Measurements from ENCODE around the gene PPP1R3F. TPM values are rescaled to one million over a fixed set of nuclear protein-coding genes. Genes with fewer than 3 reads are reported as not detected.

The PPP1R3F gene
- total RNA-seq, 1 donor from 2014 or later: 25.3 TPM

GRCh38 chrX:49269010-49269766 is 405 bp upstream of the PPP1R3F start:
- DNase-seq: peak; percentile 97
- no peak for TF ChIP-seq CTCF (IDR thresholded peaks at IDR 0.05; ENCODE audit: borderline replicate concordance)
- peaks cover 37% of the 10 kb centered on the region for H3K4me1 ChIP-seq
- H3K27me3 ChIP-seq (ENCODE audit: low read depth): no peaks in the 10 kb centered on the region
- H3K27ac ChIP-seq (replicated peaks): peak overlapping the region; percentile 95
- no peaks in the 10 kb centered on the region for H3K9me3 ChIP-seq (replicated peaks)
- H3K36me3 ChIP-seq: no peaks in the 10 kb centered on the region
- H3K4me3 ChIP-seq: peak overlapping the region; percentile 82
- intact Hi-C loops (cut with micrococcal nuclease): no loop called here

- no peaks in the 10 kb centered on the region for H3K27me3 ChIP-seq (ENCODE audit: low read depth)
- no peak for DNase-seq
- peaks cover 37% of the 10 kb centered on the region for H3K4me1 ChIP-seq
- TF ChIP-seq CTCF (IDR thresholded peaks at IDR 0.05; ENCODE audit: borderline replicate concordance): no peak
- intact Hi-C loops (cut with micrococcal nuclease): no loop called here
- peak overlapping the region; percentile 95 for H3K27ac ChIP-seq (replicated peaks)
- no peaks in the 10 kb centered on the region for H3K9me3 ChIP-seq (replicated peaks)
- no peaks in the 10 kb centered on the region for H3K36me3 ChIP-seq
- H3K4me3 ChIP-seq: peak overlapping the region; percentile 82
Observed at GRCh38 chrX:49270249-49270921, 792 bp downstream of the PPP1R3F start.

GRCh38 chrX:49271341-49271740 is 1.7 kb downstream of the PPP1R3F start:
- DNase-seq: no peak
- no peaks in the 10 kb centered on the region for H3K36me3 ChIP-seq
- no peaks in the 10 kb centered on the region for H3K27me3 ChIP-seq (ENCODE audit: low read depth)
- no peaks in the 10 kb centered on the region for H3K9me3 ChIP-seq (replicated peaks)
- H3K4me1 ChIP-seq: peaks cover 37% of the 10 kb centered on the region
- H3K27ac ChIP-seq (replicated peaks): peak overlapping the region; percentile 95
- TF ChIP-seq CTCF (IDR thresholded peaks at IDR 0.05; ENCODE audit: borderline replicate concordance): no peak
- intact Hi-C loops (cut with micrococcal nuclease): no loop called here
- H3K4me3 ChIP-seq: peak overlapping the region; percentile 82

GRCh38 chrX:49272421-49272820 is 2.8 kb downstream of the PPP1R3F start:
- Histone ChIP-seq H3K36me3 (no peaks in the 10 kb centered on the region), H3K27me3 (ENCODE audit: low read depth) (no peaks in the 10 kb centered on the region), H3K27ac (replicated peaks) (no peak overlapping the region), H3K4me1 (peaks cover 42% of the 10 kb centered on the region), H3K4me3 (peak overlapping the region; percentile 82), H3K9me3 (replicated peaks) (no peaks in the 10 kb centered on the region)
- no peak for TF ChIP-seq CTCF (IDR thresholded peaks at IDR 0.05; ENCODE audit: borderline replicate concordance)
- no peak for DNase-seq
- intact Hi-C loops (cut with micrococcal nuclease): no loop called here

GRCh38 chrX:49273181-49273727 is 3.7 kb downstream of the PPP1R3F start:
- intact Hi-C loops (cut with micrococcal nuclease): no loop called here
- Histone ChIP-seq H3K36me3 (no peaks in the 10 kb centered on the region), H3K27ac (replicated peaks) (no peak overlapping the region), H3K27me3 (ENCODE audit: low read depth) (no peaks in the 10 kb centered on the region), H3K9me3 (replicated peaks) (no peaks in the 10 kb centered on the region), H3K4me3 (no peak overlapping the region), H3K4me1 (peaks cover 50% of the 10 kb centered on the region)
- no peak for TF ChIP-seq CTCF (IDR thresholded peaks at IDR 0.05; ENCODE audit: borderline replicate concordance)
- no peak for DNase-seq
